Gastrocnemius medialis (tissue), 4 donors: ENCODE results near the gene ABR. TPM values are rescaled to one million over a fixed set of nuclear protein-coding genes. Genes with fewer than 3 reads are reported as not detected.

Experiments
- ATAC-seq, 2 donors: fragments of 150-250 bp; one replicate each; pipeline ENCODE4 v1.9.1; 2016
- DNase-seq, 2 donors: peaks; one replicate each; pipeline ENCODE4 v3.0.0-alpha.2; 2019
- H3K27ac ChIP-seq, 4 donors: fragments of 200-600 bp; sonication (generic); 1 replicate in 1 of 4; 2 replicates in 3 of 4; pipeline ENCODE4 v1.5.1; 2016 to 2018; ENCODE audit warnings: mild to moderate bottlenecking in 2 of 4, moderate library complexity in 1 of 4
- H3K27me3 ChIP-seq, 3 donors: fragments of 200-600 bp; sonication (generic) in 2 of 3; 1 replicate in 1 of 3; 2 replicates in 2 of 3; pipeline versions ENCODE4 v1.5.1 to v1.6.0; 2016 to 2019; ENCODE audit warnings: mild to moderate bottlenecking in 1 of 3, moderate library complexity in 1 of 3
- H3K36me3 ChIP-seq, 2 donors: fragments of 200-600 bp; sonication (generic) in 1 of 2; one replicate each; pipeline ENCODE4 v1.5.1; 2017 to 2018
- H3K4me1 ChIP-seq, 2 donors: fragments of 200-600 bp; sonication (generic) in 1 of 2; one replicate each; pipeline ENCODE4 v1.5.1; 2016 to 2017; ENCODE audit warnings: mild to moderate bottlenecking in 2 of 2
- H3K4me3 ChIP-seq, 4 donors: fragments of 200-600 bp; sonication (generic) in 3 of 4; 1 replicate in 1 of 4; 2 replicates in 3 of 4; pipeline ENCODE4 v1.5.1; 2016 to 2019; ENCODE audit warnings: mild to moderate bottlenecking in 2 of 4
- H3K9me3 ChIP-seq, 3 donors: fragments of 200-600 bp; sonication (generic) in 2 of 3; 1 replicate in 1 of 3; 2 replicates in 2 of 3; pipeline ENCODE4 v1.5.1; 2016 to 2019
- POLR2A ChIP-seq, 2 donors: fragments of 450-650 bp; IDR thresholded peaks; one replicate each; pipeline ENCODE4 v1.6.1; 2017; ENCODE audit warnings: antibody characterized with exemption in 2 of 2, mild to moderate bottlenecking in 2 of 2, moderate library complexity in 2 of 2
- in situ Hi-C, 4 donors: fragments of 200-750 bp; cut with MboI; loops; one replicate each; pipeline versions ENCODE4 v1.15.0 to v1.8.0; 2017; ENCODE audit warnings: low sequenced_read_pairs in 4 of 4
- intact Hi-C: fragments of 100-400 bp; cut with DNase I; formaldehyde crosslinking; loops from one replicate; pipeline ENCODE4 v1.15.1; 2023; ENCODE audit warnings: low total_unique reads
- total RNA-seq, 4 donors: library from RNA; depleted of rRNA; stranded (reverse); fragments of >200 nt; gene quantifications; one replicate each; pipeline versions ENCODE4 v1.1.0 to v1.2.3, GENCODE V29; 2016
- TF ChIP-seq, protein P1 (sequence below), 5 experiments: fragments of 450-650 bp in 3 of 5; fragments of 200-600 bp in 2 of 5; sonication (generic) in 2 of 5; IDR thresholded peaks in 4 of 5; conservative IDR thresholded peaks in 1 of 5; 1 replicate in 4 of 5; 2 replicates in 1 of 5; pipeline ENCODE4 v1.5.1; 2016 to 2019; ENCODE audit warnings: antibody characterized with exemption in 5 of 5, mild to moderate bottlenecking in 3 of 5, moderate library complexity in 3 of 5

Gene ABR
- total RNA-seq, 4 donors from 2014 or later, result 9.7 to 15.4 (median 12.8) TPM

DNA sequence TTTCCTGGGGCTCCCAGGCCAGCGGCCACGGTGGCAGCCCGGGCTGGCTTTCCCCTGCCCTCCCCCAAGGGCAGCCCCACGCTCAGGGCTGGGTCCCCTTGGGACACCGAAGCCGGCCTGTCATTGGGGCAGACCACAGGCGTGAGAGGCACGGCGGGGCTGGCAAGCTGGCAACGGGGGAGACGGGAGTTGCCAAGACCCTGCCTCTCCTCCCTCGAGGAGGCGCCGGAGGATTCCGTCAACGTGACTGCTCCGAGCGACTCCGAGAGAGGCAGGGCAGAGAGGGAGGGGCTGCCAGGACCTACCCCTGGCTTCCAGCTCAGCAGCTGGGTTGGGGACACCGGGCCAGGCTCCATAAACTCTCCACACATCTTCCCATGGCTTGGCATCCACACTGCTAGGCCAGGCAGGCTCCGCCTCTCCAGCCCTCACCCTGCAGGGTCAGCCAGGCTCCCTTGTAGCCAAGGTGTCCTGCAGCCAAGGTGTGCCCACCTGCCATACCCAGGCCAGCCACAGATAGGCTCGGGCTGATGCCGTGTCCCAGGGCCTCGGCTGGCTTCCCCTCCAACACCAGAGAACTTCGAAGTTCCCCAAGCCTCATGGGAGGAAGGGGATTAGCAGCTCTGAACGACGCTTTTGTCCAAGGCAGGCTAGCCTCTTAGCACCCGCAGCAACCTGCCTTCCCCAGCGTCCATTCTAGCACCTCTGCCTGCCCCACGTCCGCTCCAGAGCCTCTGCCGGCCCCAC is 157.3 kb downstream of the ABR start:
- ATAC-seq (peak in 1 of 2 donors; percentile 46), DNase-seq (no peak)
- no peak overlapping the region for H3K27ac ChIP-seq
- in situ Hi-C loops, result no loop called here
- no peaks in the 10 kb centered on the region for H3K36me3 ChIP-seq
- no peaks in the 10 kb centered on the region for H3K27me3 ChIP-seq
- peaks cover 0 to 13% of the 10 kb centered on the region in 2 donors for H3K4me1 ChIP-seq
- TF ChIP-seq, protein P1, sequence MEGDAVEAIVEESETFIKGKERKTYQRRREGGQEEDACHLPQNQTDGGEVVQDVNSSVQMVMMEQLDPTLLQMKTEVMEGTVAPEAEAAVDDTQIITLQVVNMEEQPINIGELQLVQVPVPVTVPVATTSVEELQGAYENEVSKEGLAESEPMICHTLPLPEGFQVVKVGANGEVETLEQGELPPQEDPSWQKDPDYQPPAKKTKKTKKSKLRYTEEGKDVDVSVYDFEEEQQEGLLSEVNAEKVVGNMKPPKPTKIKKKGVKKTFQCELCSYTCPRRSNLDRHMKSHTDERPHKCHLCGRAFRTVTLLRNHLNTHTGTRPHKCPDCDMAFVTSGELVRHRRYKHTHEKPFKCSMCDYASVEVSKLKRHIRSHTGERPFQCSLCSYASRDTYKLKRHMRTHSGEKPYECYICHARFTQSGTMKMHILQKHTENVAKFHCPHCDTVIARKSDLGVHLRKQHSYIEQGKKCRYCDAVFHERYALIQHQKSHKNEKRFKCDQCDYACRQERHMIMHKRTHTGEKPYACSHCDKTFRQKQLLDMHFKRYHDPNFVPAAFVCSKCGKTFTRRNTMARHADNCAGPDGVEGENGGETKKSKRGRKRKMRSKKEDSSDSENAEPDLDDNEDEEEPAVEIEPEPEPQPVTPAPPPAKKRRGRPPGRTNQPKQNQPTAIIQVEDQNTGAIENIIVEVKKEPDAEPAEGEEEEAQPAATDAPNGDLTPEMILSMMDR (IDR thresholded peaks at IDR 0.05 in 4 of 5, conservative IDR thresholded peaks at IDR 0.05 in 1 of 5), result no peak
- TF ChIP-seq POLR2A (IDR thresholded peaks at IDR 0.05), result no peak
- intact Hi-C loops, result no loop called here
- no peaks in the 10 kb centered on the region for H3K9me3 ChIP-seq
- peak overlapping the region; percentile 13 to 31 (median 18) for H3K4me3 ChIP-seq

DNA sequence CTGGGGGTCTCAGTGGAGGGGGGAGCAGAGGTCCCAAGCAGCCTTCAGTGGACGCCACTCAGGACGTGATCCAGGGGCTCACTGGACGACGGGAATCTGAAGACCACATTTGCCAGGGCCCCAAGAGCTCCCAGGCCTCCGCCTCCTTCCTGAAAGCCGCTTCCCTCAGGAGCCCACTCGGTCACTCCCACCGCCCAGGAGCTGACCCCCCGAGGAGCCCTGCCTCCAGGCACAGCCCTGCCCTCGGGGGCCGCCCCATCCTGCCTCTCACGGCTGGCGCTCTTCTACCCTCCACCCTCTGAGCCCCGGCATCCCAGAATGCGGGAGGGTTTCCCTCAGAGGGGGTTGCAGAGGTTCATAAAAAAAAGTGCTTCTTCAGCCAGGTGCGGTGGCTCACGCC is 158.6 kb downstream of the ABR start:
- no peaks in the 10 kb centered on the region for H3K9me3 ChIP-seq
- ATAC-seq, result no peak
- peaks cover 0 to 13% of the 10 kb centered on the region in 2 donors for H3K4me1 ChIP-seq
- H3K27me3 ChIP-seq, result no peaks in the 10 kb centered on the region
- TF ChIP-seq, protein P1 (IDR thresholded peaks at IDR 0.05 in 4 of 5, conservative IDR thresholded peaks at IDR 0.05 in 1 of 5), result no peak
- no peak for TF ChIP-seq POLR2A (IDR thresholded peaks at IDR 0.05)
- no peak overlapping the region for H3K27ac ChIP-seq
- H3K4me3 ChIP-seq, result no peak overlapping the region
- in situ Hi-C loops (no loop called here), intact Hi-C loops (no loop called here)
- no peaks in the 10 kb centered on the region for H3K36me3 ChIP-seq
- no peak for DNase-seq

DNA sequence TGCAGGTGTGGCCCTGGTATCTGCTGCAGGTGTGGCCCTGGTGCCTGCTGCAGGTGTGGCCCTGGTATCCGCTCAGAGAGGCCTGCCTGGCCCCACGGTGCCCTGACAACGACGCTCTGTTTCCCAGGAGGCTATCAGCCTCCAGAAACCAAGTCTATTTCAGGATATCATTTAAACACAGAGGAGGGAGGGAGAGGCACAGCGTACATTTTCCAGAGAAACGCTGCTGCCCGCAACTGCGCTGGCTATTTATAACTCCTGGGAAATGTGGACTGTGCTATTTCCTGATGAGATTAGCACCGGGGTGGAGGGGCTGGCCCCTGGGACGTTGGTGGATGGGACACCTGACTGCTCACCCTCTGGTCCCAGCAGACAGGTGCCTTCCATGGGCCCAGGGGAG is 160.3 kb downstream of the ABR start:
- in situ Hi-C loops, result no loop called here
- peak overlapping the region; percentile 10 to 55 (median 37) for H3K27ac ChIP-seq
- TF ChIP-seq, protein P1 (IDR thresholded peaks at IDR 0.05 in 4 of 5, conservative IDR thresholded peaks at IDR 0.05 in 1 of 5), result no peak
- TF ChIP-seq POLR2A (IDR thresholded peaks at IDR 0.05), result no peak
- intact Hi-C loops, result no loop called here
- ATAC-seq, result peak in 1 of 2 donors; percentile 27
- H3K36me3 ChIP-seq, result no peaks in the 10 kb centered on the region
- H3K27me3 ChIP-seq, result no peaks in the 10 kb centered on the region
- peaks cover 0 to 13% of the 10 kb centered on the region in 2 donors for H3K4me1 ChIP-seq
- DNase-seq, result no peak
- H3K4me3 ChIP-seq, result no peak overlapping the region
- no peaks in the 10 kb centered on the region for H3K9me3 ChIP-seq

DNA sequence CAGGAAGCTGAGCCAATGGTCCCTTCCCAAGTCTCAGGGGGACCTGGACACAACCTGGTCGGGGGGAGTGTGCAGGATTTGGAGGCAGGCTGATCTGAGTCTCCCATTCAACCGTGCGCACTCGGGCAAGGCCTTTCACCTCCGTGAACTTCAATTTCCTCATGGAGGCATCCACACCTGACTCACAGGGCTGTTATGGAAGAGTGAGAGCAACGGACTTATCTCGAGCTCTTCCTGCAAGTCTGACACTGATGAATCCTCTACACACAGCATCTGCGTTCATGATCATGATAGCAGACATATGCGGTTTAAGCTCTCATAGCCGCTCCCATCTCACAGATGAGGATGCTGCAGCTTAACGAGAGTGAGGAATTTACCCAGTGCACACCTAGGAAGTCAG is 161.2 kb downstream of the ABR start:
- no peaks in the 10 kb centered on the region for H3K9me3 ChIP-seq
- TF ChIP-seq, protein P1 (IDR thresholded peaks at IDR 0.05 in 4 of 5, conservative IDR thresholded peaks at IDR 0.05 in 1 of 5), result no peak
- TF ChIP-seq POLR2A (IDR thresholded peaks at IDR 0.05), result no peak
- no peak for ATAC-seq
- in situ Hi-C loops (no loop called here), intact Hi-C loops (no loop called here)
- H3K4me3 ChIP-seq, result no peak overlapping the region
- no peak for DNase-seq
- H3K4me1 ChIP-seq, result peaks cover 0 to 13% of the 10 kb centered on the region in 2 donors
- no peaks in the 10 kb centered on the region for H3K36me3 ChIP-seq
- peak overlapping the region in 1 of 4 donors; percentile 13 for H3K27ac ChIP-seq
- no peaks in the 10 kb centered on the region for H3K27me3 ChIP-seq
